ENCODE measurements around the gene KLHL29. TPM values are rescaled to one million over a fixed set of nuclear protein-coding genes. Genes with fewer than 3 reads are reported as not detected.

The KLHL29 gene
- total and polyA plus RNA-seq, 2 experiments from 2014 or later, result 1.5 to 6.5 TPM

DNA sequence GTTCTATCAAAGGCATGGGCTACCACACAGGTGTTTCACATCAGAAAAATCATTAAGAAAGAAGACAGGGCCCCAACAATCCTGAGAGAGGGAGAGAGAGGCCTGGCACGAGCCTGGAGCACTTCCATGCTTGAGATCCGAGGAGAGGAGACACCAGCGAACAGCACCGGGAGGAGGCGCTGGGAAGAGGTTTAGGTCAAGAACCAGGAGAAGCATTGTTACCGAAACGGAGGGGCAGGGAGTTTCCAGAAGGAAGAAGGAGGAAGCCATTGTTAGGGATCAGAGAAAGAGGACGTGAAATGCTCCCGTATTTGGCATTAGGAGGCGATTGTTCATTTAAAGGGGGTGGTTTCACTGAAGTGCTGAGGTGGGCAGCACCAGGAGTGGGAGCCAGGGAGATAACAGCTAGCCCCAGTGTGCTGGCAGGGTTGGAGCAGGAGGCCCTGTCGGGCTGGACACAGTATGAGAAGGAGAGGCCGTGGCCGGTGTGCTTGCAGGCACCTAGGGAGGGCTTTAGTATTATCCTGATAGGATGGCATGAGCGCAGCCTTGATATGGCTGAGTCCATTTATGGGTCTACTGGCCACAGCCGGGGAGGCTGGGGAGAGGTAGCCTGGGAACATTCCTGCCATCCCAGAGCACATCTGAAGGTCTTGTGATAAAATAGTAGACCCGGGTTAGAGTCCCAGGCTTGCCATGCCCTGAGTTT, 244.9 kb downstream of the KLHL29 start:
- TF ChIP-seq JUNB (IDR thresholded peaks at IDR 0.05; ENCODE audit: unreplicated experiment), result no peak
- no peak for TF ChIP-seq EZH2 (IDR thresholded peaks at IDR 0.05; ENCODE audit: low read depth, unreplicated experiment)
- TF ChIP-seq ZNF114 (CRISPR knock-in tag; IDR thresholded peaks at IDR 0.05), result no peak
- H3K27me3 Mint-ChIP-seq (ENCODE audit: insufficient read depth, low read depth, poor library complexity), result peaks cover 4% of the 10 kb centered on the region
- no peak overlapping the region for H3K27ac ChIP-seq (ENCODE audit: low read depth)
- H3K9me2 ChIP-seq (ENCODE audit: insufficient read depth), result no peaks in the 10 kb centered on the region
- H4K20me1 ChIP-seq (replicated peaks; ENCODE audit: insufficient read depth), result no peaks in the 10 kb centered on the region
- H3K4me2 ChIP-seq, result no peak overlapping the region
- H3K27ac Mint-ChIP-seq, result 0 out of 2 replicates have a peak overlapping the region, but pooled peaks have one; percentile 22
- ATAC-seq (peak; percentile 18; the same call in 1 of the 3 replicates), DNase-seq (ENCODE audit: low spot score) (no peak)
- no peaks in the 10 kb centered on the region for H3K36me3 ChIP-seq (ENCODE audit: insufficient read depth)
- no peaks in the 10 kb centered on the region for H3K79me2 ChIP-seq (replicated peaks; ENCODE audit: insufficient read depth)
- H2AFZ ChIP-seq, result no peak overlapping the region
- H3K4me3 ChIP-seq, result no peak overlapping the region
- H3K4me1 ChIP-seq (ENCODE audit: insufficient read depth), result no peaks in the 10 kb centered on the region
- H3K4me3 Mint-ChIP-seq, result no peak overlapping the region
- peaks cover 16% of the 10 kb centered on the region for H3K4me1 Mint-ChIP-seq
- no peaks in the 10 kb centered on the region for H3K9me3 Mint-ChIP-seq
- H3K27me3 ChIP-seq (ENCODE audit: insufficient read depth), result no peaks in the 10 kb centered on the region
- H3K36me3 Mint-ChIP-seq (ENCODE audit: low read depth), result peaks cover 3% of the 10 kb centered on the region; the same call in 1 of the 3 replicates
- H3F3A ChIP-seq (replicated peaks; ENCODE audit: low read depth), result no peaks in the 10 kb centered on the region

DNA sequence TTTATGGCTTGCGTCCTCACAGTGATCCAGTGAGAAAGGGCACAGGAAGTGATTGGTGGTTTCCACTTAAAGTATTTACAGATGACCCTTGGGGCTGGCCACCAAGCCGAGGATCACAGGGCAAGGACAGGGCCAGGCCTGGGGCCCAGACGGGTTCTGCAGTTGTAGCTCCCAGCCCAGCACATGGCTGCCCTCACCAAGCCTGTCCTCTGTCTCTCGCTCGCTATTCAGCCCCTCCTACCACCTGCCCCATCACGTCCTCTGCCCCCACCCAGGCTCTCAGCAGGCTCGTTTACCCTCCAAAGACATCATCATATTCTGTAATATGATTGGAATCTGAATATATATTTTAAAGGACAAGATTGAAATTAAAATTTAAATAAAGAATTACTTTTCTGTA, 246.0 kb downstream of the KLHL29 start:
- H3K27me3 ChIP-seq (ENCODE audit: insufficient read depth), result no peaks in the 10 kb centered on the region
- H3K79me2 ChIP-seq (replicated peaks; ENCODE audit: insufficient read depth), result no peaks in the 10 kb centered on the region
- no peaks in the 10 kb centered on the region for H3K4me1 ChIP-seq (ENCODE audit: insufficient read depth)
- H4K20me1 ChIP-seq (replicated peaks; ENCODE audit: insufficient read depth), result no peaks in the 10 kb centered on the region
- H3K9me2 ChIP-seq (ENCODE audit: insufficient read depth), result no peaks in the 10 kb centered on the region
- Mint-ChIP-seq H3K4me3 (no peak overlapping the region), H3K4me1 (peaks cover 16% of the 10 kb centered on the region), H3K27ac (no peak overlapping the region), H3K27me3 (ENCODE audit: insufficient read depth, low read depth, poor library complexity) (peaks cover 4% of the 10 kb centered on the region), H3K9me3 (no peaks in the 10 kb centered on the region), H3K36me3 (ENCODE audit: low read depth) (no peaks in the 10 kb centered on the region)
- no peak for ATAC-seq
- TF ChIP-seq, protein P1, sequence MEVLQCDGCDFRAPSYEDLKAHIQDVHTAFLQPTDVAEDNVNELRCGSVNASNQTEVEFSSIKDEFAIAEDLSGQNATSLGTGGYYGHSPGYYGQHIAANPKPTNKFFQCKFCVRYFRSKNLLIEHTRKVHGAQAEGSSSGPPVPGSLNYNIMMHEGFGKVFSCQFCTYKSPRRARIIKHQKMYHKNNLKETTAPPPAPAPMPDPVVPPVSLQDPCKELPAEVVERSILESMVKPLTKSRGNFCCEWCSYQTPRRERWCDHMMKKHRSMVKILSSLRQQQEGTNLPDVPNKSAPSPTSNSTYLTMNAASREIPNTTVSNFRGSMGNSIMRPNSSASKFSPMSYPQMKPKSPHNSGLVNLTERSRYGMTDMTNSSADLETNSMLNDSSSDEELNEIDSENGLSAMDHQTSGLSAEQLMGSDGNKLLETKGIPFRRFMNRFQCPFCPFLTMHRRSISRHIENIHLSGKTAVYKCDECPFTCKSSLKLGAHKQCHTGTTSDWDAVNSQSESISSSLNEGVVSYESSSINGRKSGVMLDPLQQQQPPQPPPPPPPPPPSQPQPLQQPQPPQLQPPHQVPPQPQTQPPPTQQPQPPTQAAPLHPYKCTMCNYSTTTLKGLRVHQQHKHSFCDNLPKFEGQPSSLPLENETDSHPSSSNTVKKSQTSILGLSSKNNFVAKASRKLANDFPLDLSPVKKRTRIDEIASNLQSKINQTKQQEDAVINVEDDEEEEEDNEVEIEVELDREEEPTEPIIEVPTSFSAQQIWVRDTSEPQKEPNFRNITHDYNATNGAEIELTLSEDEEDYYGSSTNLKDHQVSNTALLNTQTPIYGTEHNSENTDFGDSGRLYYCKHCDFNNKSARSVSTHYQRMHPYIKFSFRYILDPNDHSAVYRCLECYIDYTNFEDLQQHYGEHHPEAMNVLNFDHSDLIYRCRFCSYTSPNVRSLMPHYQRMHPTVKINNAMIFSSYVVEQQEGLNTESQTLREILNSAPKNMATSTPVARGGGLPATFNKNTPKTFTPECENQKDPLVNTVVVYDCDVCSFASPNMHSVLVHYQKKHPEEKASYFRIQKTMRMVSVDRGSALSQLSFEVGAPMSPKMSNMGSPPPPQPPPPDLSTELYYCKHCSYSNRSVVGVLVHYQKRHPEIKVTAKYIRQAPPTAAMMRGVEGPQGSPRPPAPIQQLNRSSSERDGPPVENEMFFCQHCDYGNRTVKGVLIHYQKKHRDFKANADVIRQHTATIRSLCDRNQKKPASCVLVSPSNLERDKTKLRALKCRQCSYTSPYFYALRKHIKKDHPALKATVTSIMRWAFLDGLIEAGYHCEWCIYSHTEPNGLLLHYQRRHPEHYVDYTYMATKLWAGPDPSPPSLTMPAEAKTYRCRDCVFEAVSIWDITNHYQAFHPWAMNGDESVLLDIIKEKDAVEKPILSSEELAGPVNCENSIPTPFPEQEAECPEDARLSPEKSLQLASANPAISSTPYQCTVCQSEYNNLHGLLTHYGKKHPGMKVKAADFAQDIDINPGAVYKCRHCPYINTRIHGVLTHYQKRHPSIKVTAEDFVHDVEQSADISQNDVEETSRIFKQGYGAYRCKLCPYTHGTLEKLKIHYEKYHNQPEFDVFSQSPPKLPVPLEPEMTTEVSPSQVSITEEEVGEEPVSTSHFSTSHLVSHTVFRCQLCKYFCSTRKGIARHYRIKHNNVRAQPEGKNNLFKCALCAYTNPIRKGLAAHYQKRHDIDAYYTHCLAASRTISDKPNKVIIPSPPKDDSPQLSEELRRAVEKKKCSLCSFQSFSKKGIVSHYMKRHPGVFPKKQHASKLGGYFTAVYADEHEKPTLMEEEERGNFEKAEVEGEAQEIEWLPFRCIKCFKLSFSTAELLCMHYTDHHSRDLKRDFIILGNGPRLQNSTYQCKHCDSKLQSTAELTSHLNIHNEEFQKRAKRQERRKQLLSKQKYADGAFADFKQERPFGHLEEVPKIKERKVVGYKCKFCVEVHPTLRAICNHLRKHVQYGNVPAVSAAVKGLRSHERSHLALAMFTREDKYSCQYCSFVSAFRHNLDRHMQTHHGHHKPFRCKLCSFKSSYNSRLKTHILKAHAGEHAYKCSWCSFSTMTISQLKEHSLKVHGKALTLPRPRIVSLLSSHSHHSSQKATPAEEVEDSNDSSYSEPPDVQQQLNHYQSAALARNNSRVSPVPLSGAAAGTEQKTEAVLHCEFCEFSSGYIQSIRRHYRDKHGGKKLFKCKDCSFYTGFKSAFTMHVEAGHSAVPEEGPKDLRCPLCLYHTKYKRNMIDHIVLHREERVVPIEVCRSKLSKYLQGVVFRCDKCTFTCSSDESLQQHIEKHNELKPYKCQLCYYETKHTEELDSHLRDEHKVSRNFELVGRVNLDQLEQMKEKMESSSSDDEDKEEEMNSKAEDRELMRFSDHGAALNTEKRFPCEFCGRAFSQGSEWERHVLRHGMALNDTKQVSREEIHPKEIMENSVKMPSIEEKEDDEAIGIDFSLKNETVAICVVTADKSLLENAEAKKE (CRISPR knock-in tag; IDR thresholded peaks at IDR 0.05), result no peak
- TF ChIP-seq, protein P2, sequence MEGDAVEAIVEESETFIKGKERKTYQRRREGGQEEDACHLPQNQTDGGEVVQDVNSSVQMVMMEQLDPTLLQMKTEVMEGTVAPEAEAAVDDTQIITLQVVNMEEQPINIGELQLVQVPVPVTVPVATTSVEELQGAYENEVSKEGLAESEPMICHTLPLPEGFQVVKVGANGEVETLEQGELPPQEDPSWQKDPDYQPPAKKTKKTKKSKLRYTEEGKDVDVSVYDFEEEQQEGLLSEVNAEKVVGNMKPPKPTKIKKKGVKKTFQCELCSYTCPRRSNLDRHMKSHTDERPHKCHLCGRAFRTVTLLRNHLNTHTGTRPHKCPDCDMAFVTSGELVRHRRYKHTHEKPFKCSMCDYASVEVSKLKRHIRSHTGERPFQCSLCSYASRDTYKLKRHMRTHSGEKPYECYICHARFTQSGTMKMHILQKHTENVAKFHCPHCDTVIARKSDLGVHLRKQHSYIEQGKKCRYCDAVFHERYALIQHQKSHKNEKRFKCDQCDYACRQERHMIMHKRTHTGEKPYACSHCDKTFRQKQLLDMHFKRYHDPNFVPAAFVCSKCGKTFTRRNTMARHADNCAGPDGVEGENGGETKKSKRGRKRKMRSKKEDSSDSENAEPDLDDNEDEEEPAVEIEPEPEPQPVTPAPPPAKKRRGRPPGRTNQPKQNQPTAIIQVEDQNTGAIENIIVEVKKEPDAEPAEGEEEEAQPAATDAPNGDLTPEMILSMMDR (conservative IDR thresholded peaks at IDR 0.05; ENCODE audit: low read depth in 2 of 2), result no peak
- no peaks in the 10 kb centered on the region for H3K36me3 ChIP-seq (ENCODE audit: insufficient read depth)
- H3K4me2 ChIP-seq, result no peak overlapping the region
- no peak overlapping the region for H3K27ac ChIP-seq (ENCODE audit: low read depth)
- no peak for DNase-seq (ENCODE audit: low spot score)
- H3F3A ChIP-seq (replicated peaks; ENCODE audit: low read depth), result no peaks in the 10 kb centered on the region
- H2AFZ ChIP-seq, result no peak overlapping the region
- H3K4me3 ChIP-seq, result no peak overlapping the region
